Neural crest cell (in vitro differentiated cells): ENCODE results near the gene CCR7. TPM values are rescaled to one million over a fixed set of nuclear protein-coding genes. Genes with fewer than 3 reads are reported as not detected.

Experiments
- DNase-seq: peaks from one replicate; pipeline ENCODE4 v3.0.0; 2021; ENCODE audit warnings: low read depth, mixed read lengths, low spot score
- H3K27ac Mint-ChIP-seq: one replicate; pipeline ENCODE4 v1.8.0; 2021; ENCODE audit warnings: mild to moderate bottlenecking, mixed read lengths; ENCODE audit not compliant: unreplicated experiment
- H3K27me3 Mint-ChIP-seq: 2 replicates; pipeline ENCODE4 v1.8.0; 2021; ENCODE audit warnings: low read depth, mild to moderate bottlenecking, mixed read lengths
- H3K36me3 Mint-ChIP-seq: 2 replicates; pipeline ENCODE4 v1.8.0; 2021; ENCODE audit warnings: low read depth, mild to moderate bottlenecking, mixed read lengths
- H3K4me1 Mint-ChIP-seq: 2 replicates; pipeline ENCODE4 v1.8.0; 2021; ENCODE audit warnings: mixed read lengths
- H3K4me3 Mint-ChIP-seq: one replicate; pipeline ENCODE4 v1.8.0; 2021; ENCODE audit warnings: mild to moderate bottlenecking, mixed read lengths
- H3K9me3 Mint-ChIP-seq: 2 replicates; pipeline ENCODE4 v1.8.0; 2021; ENCODE audit warnings: mixed read lengths
- CTCF ChIP-seq: fragments of 200-600 bp; sonication (generic); conservative IDR thresholded peaks from 2 replicates; pipeline ENCODE4 v1.5.0; 2021; ENCODE audit warnings: antibody characterized with exemption, mild to moderate bottlenecking
- total RNA-seq: library from RNA; stranded (reverse); gene quantifications from 2 replicates; pipeline ENCODE4 v1.2.1, GENCODE V29; 2021

Gene CCR7
- total RNA-seq, 1 donor from 2014 or later, result 0.33 TPM

GRCh38 chr17:40541873-40542557 lies 23.3 kb downstream of the CCR7 start:
- H3K4me3 Mint-ChIP-seq, result peak overlapping the region; percentile 33
- H3K4me1 Mint-ChIP-seq, result peaks cover 26% of the 10 kb centered on the region

GRCh38 chr17:40541060-40541872 lies 24.0 kb downstream of the CCR7 start:
- no peak for DNase-seq
- Mint-ChIP-seq H3K36me3 (no peaks in the 10 kb centered on the region), H3K4me1 (peaks cover 19% of the 10 kb centered on the region), H3K9me3 (no peaks in the 10 kb centered on the region), H3K27ac (no peak overlapping the region), H3K4me3 (no peak overlapping the region), H3K27me3 (peaks cover 1% of the 10 kb centered on the region)
- no peak for TF ChIP-seq CTCF

More at GRCh38 chr17:40541873-40542557, 23.3 kb downstream of the CCR7 start:
- Mint-ChIP-seq H3K27me3 (no peaks in the 10 kb centered on the region), H3K36me3 (no peaks in the 10 kb centered on the region), H3K9me3 (no peaks in the 10 kb centered on the region), H3K27ac (peak overlapping the region; percentile 88)
- no peak for TF ChIP-seq CTCF
- DNase-seq, result no peak

- peaks cover 4% of the 10 kb centered on the region for H3K27me3 Mint-ChIP-seq
- TF ChIP-seq CTCF, result no peak
Observed at GRCh38 chr17:40540448-40540847, 24.8 kb downstream of the CCR7 start.

GRCh38 chr17:40539711-40540411 lies 25.4 kb downstream of the CCR7 start:
- no peak for TF ChIP-seq CTCF
- H3K9me3 Mint-ChIP-seq, result no peaks in the 10 kb centered on the region
- peaks cover 22% of the 10 kb centered on the region for H3K4me1 Mint-ChIP-seq
- no peak overlapping the region for H3K27ac Mint-ChIP-seq
- H3K4me3 Mint-ChIP-seq, result no peak overlapping the region
- peaks cover 4% of the 10 kb centered on the region for H3K27me3 Mint-ChIP-seq
- no peaks in the 10 kb centered on the region for H3K36me3 Mint-ChIP-seq
- no peak for DNase-seq

More at GRCh38 chr17:40540448-40540847, 24.8 kb downstream of the CCR7 start:
- H3K36me3 Mint-ChIP-seq, result no peaks in the 10 kb centered on the region
- H3K27ac Mint-ChIP-seq, result no peak overlapping the region
- no peaks in the 10 kb centered on the region for H3K9me3 Mint-ChIP-seq
- H3K4me1 Mint-ChIP-seq, result peaks cover 22% of the 10 kb centered on the region
- DNase-seq, result no peak
- H3K4me3 Mint-ChIP-seq, result no peak overlapping the region

- H3K4me1 Mint-ChIP-seq, result peaks cover 20% of the 10 kb centered on the region
- peaks cover 7% of the 10 kb centered on the region for H3K27me3 Mint-ChIP-seq
- peak overlapping the region; percentile 35 for H3K27ac Mint-ChIP-seq
Observed at GRCh38 chr17:40538936-40539705, 26.2 kb downstream of the CCR7 start.

More at GRCh38 chr17:40538936-40539705, 26.2 kb downstream of the CCR7 start:
- H3K4me3 Mint-ChIP-seq, result no peak overlapping the region
- DNase-seq, result no peak
- H3K36me3 Mint-ChIP-seq, result no peaks in the 10 kb centered on the region
- TF ChIP-seq CTCF, result no peak
- H3K9me3 Mint-ChIP-seq, result no peaks in the 10 kb centered on the region
